Measurements from ENCODE around the gene FBXO10.
"Not testable (repeated sequence)": the region's sequence is repeated elsewhere in the genome, so short reads cannot be mapped to it uniquely, and the experiment has no call there.

The FBXO10 gene

GRCh38 chr9:37474438-37474837 lies 101.7 kb downstream of the FBXO10 start:
- no peak for TF ChIP-seq EZH2phosphoT487 (IDR thresholded peaks at IDR 0.05; ENCODE audit: borderline replicate concordance)
- no peak for TF ChIP-seq CTCF (conservative IDR thresholded peaks at IDR 0.05; ENCODE audit: low read length)
- no peak overlapping the region for H2AFZ ChIP-seq (ENCODE audit: low read length)
- H4K20me1 ChIP-seq (ENCODE audit: insufficient read depth, low read length, poor library complexity, severe bottlenecking), result no peaks in the 10 kb centered on the region
- no peaks in the 10 kb centered on the region for H3K9me2 ChIP-seq (replicated peaks; ENCODE audit: low read depth, low read length)
- H3K79me2 ChIP-seq (ENCODE audit: insufficient read depth, low read length), result no peaks in the 10 kb centered on the region
- no peak overlapping the region for H3K4me2 ChIP-seq (ENCODE audit: low read depth, low read length, poor library complexity, severe bottlenecking)
- peaks cover 7% of the 10 kb centered on the region; the same call in 1 of the 2 replicates for H3K9me3 ChIP-seq (ENCODE audit: insufficient read depth, low read depth, low read length)
- no peaks in the 10 kb centered on the region for H3K4me1 ChIP-seq (ENCODE audit: insufficient read depth, low read length, poor library complexity, severe bottlenecking)
- no peak overlapping the region for H3K4me3 ChIP-seq (ENCODE audit: low read length, poor library complexity, severe bottlenecking)
- H3K27me3 ChIP-seq (ENCODE audit: insufficient read depth, low read length, poor library complexity, severe bottlenecking), result no peaks in the 10 kb centered on the region
- no peaks in the 10 kb centered on the region for H3K36me3 ChIP-seq (ENCODE audit: insufficient read depth, low read length)
- H3K9ac ChIP-seq (ENCODE audit: low read depth, low read length, poor library complexity, severe bottlenecking), result no peak overlapping the region
- no peaks in the 10 kb centered on the region for H3F3A ChIP-seq (ENCODE audit: low read depth)

- not testable (repeated sequence) for H3K4me1 ChIP-seq (ENCODE audit: insufficient read depth, low read length, poor library complexity, severe bottlenecking); H3K9ac ChIP-seq (ENCODE audit: low read depth, low read length, poor library complexity, severe bottlenecking); H2AFZ ChIP-seq (ENCODE audit: low read length); H3K4me2 ChIP-seq (ENCODE audit: low read depth, low read length, poor library complexity, severe bottlenecking); H3F3A ChIP-seq (ENCODE audit: low read depth); H3K79me2 ChIP-seq (ENCODE audit: insufficient read depth, low read length); H3K36me3 ChIP-seq (ENCODE audit: insufficient read depth, low read length); H3K9me2 ChIP-seq (replicated peaks; ENCODE audit: low read depth, low read length); H3K27me3 ChIP-seq (ENCODE audit: insufficient read depth, low read length, poor library complexity, severe bottlenecking); H4K20me1 ChIP-seq (ENCODE audit: insufficient read depth, low read length, poor library complexity, severe bottlenecking); H3K9me3 ChIP-seq (ENCODE audit: insufficient read depth, low read depth, low read length); H3K4me3 ChIP-seq (ENCODE audit: low read length, poor library complexity, severe bottlenecking)
Observed at GRCh38 chr9:37473982-37474381, 102.2 kb downstream of the FBXO10 start.

GRCh38 chr9:37471942-37472684 lies 104.1 kb downstream of the FBXO10 start:
- H2AFZ ChIP-seq (ENCODE audit: low read length), result 0 out of 2 replicates have a peak overlapping the region, but pooled peaks have one; percentile 51

More at GRCh38 chr9:37471942-37472684, 104.1 kb downstream of the FBXO10 start:
- Histone ChIP-seq H3K79me2 (ENCODE audit: insufficient read depth, low read length) (no peaks in the 10 kb centered on the region), H3K36me3 (ENCODE audit: insufficient read depth, low read length) (no peaks in the 10 kb centered on the region), H3F3A (ENCODE audit: low read depth) (no peaks in the 10 kb centered on the region), H4K20me1 (ENCODE audit: insufficient read depth, low read length, poor library complexity, severe bottlenecking) (no peaks in the 10 kb centered on the region), H3K4me1 (ENCODE audit: insufficient read depth, low read length, poor library complexity, severe bottlenecking) (no peaks in the 10 kb centered on the region), H3K27me3 (ENCODE audit: insufficient read depth, low read length, poor library complexity, severe bottlenecking) (no peaks in the 10 kb centered on the region), H3K4me3 (ENCODE audit: low read length, poor library complexity, severe bottlenecking) (no peak overlapping the region), H3K9me2 (replicated peaks; ENCODE audit: low read depth, low read length) (no peaks in the 10 kb centered on the region), H3K9me3 (ENCODE audit: insufficient read depth, low read depth, low read length) (peaks cover 7% of the 10 kb centered on the region; the same call in 1 of the 2 replicates), H3K9ac (ENCODE audit: low read depth, low read length, poor library complexity, severe bottlenecking) (no peak overlapping the region), H3K4me2 (ENCODE audit: low read depth, low read length, poor library complexity, severe bottlenecking) (no peak overlapping the region)
- TF ChIP-seq EZH2phosphoT487 (IDR thresholded peaks at IDR 0.05; ENCODE audit: borderline replicate concordance) (no peak), CTCF (conservative IDR thresholded peaks at IDR 0.05; ENCODE audit: low read length) (no peak)
